K562 (cell line): ENCODE data around the gene PCNX2.

Source experiments
- BACH1 ChIP-seq: fragments of 200-800 bp; sonication (Bioruptor generic); IDR thresholded peaks from 2 replicates; pipeline ENCODE4 v1.6.1; 2016; ENCODE audit warnings: missing genetic modification characterization, missing compliant biosample characterization
- GABPB1 ChIP-seq: sonication (generic); formaldehyde crosslinking; IDR thresholded peaks from 2 replicates; pipeline ENCODE4 v1.8.0; 2022; ENCODE audit warnings: mild to moderate bottlenecking, missing genetic modification reagents
- KDM4B ChIP-seq, 2 experiments: fragments of 450-650 bp in 1 of 2; sonication (generic) in 1 of 2; IDR thresholded peaks; 2 replicates each; pipeline ENCODE4 v1.6.1; 2016 to 2017; ENCODE audit warnings: borderline replicate concordance in 2 of 2, antibody characterized with exemption in 1 of 2, low read depth in 1 of 2, mild to moderate bottlenecking in 1 of 2

GRCh38 chr1:233065685-233066084 lies 229.8 kb downstream of the PCNX2 start:
- TF ChIP-seq BACH1 (tag): no peak
- no peak for TF ChIP-seq GABPB1
- TF ChIP-seq KDM4B (IDR thresholded peaks at IDR 0.05; ENCODE audit: borderline replicate concordance in 2 of 2, low read depth in 1 of 2): no peak
